K562 (cell line): Measurements from ENCODE around the gene SMARCB1. TPM values are rescaled to one million over a fixed set of nuclear protein-coding genes. Genes with fewer than 3 reads are reported as not detected.

Source experiments
- ATAC-seq: fragments of 200-7000 bp; cut with Tn5 transposase; 3 replicates; pipeline ENCODE4 v1.9.1; 2020; ENCODE audit warnings: moderate library complexity
- BruUV-seq: library from RNA; stranded (reverse); fragments of 400-500 nt; replicated peaks from 2 replicates; lab custom pipeline; 2021; lab: Mats Ljungman, UMichigan
- CTCF ChIA-PET: fragments of 300-600 bp; formaldehyde crosslinking; extraction: SDS; loops from one replicate; lab custom pipeline; 2021; ENCODE audit warnings: low intra/inter-chr PET ratio; lab: Yijun Ruan, JAX
- POLR2A ChIA-PET: fragments of 300-600, 350-650 bp; sonication (Branson Sonifier 250); formaldehyde crosslinking; extraction: SDS; loops from one replicate; lab custom pipeline; 2021; ENCODE audit warnings: antibody characterized with exemption, inconsistent platforms; lab: Yijun Ruan, JAX
- DNase-seq, 4 experiments: peaks; one replicate each; pipeline versions ENCODE4 v3.0.0 to v3.0.0-alpha.2; 2011 to 2018; ENCODE audit warnings: low spot score in 3 of 4, mixed read lengths in 3 of 4; ENCODE audit errors: extremely low read depth in 1 of 4
- FAIRE-seq: peaks from 2 replicates; lab custom pipeline; 2011; peaks lifted over from hg19 to GRCh38; lab: Jason Lieb, UNC
- H2AFZ ChIP-seq: 2 replicates; pipeline ENCODE4 v1.6.0; 2011; ENCODE audit warnings: low read depth, low read length, control low read depth, inconsistent platforms
- H3K27ac ChIP-seq: fragments of 200-600 bp; 3 replicates; pipeline ENCODE4 v1.8.0; 2011; ENCODE audit warnings: low read depth, mild to moderate bottlenecking, control low read depth, inconsistent platforms, low read length, moderate library complexity, mixed read lengths; ENCODE audit errors: extremely low read depth
- H3K27me3 ChIP-seq, 2 experiments: fragments of 300-600 bp in 1 of 2; 2 replicates in 1 of 2; 3 replicates in 1 of 2; pipeline versions ENCODE4 v1.6.0 to v1.8.0; 2011; ENCODE audit warnings: inconsistent platforms in 2 of 2, low read length in 2 of 2, mild to moderate bottlenecking in 1 of 2, mixed read lengths in 1 of 2, moderate library complexity in 1 of 2; ENCODE audit not compliant: control insufficient read depth in 2 of 2, insufficient read depth in 2 of 2
- H3K36me3 ChIP-seq: fragments of 300-600 bp; 3 replicates; pipeline ENCODE4 v1.8.0; 2011; ENCODE audit warnings: mild to moderate bottlenecking, low read length, inconsistent platforms; ENCODE audit not compliant: control insufficient read depth, insufficient read depth
- H3K4me1 ChIP-seq, 2 experiments: fragments of 200-600 bp in 1 of 2; replicated peaks in 1 of 2; 2 replicates in 1 of 2; 3 replicates in 1 of 2; pipeline versions ENCODE4 v1.5.1 to v1.8.0; 2011; ENCODE audit warnings: inconsistent platforms in 2 of 2, low read length in 2 of 2, mild to moderate bottlenecking in 1 of 2, mixed read lengths in 1 of 2, moderate library complexity in 1 of 2; ENCODE audit not compliant: control insufficient read depth in 2 of 2, insufficient read depth in 2 of 2
- H3K4me2 ChIP-seq: 2 replicates; pipeline ENCODE4 v1.6.1; 2011; ENCODE audit warnings: low read length, control low read depth, inconsistent platforms, mixed read lengths; ENCODE audit not compliant: insufficient read depth
- H3K4me3 ChIP-seq: fragments of 200-600 bp; sonication (generic), shearing (Covaris generic); 2 replicates; pipeline ENCODE4 v1.5.1; 2016; ENCODE audit warnings: control low read depth, inconsistent platforms
- H3K79me2 ChIP-seq: fragments of 200-600 bp; 3 replicates; pipeline ENCODE4 v1.8.0; 2011; ENCODE audit warnings: low read length, inconsistent platforms; ENCODE audit not compliant: control insufficient read depth, insufficient read depth
- H3K9ac ChIP-seq, 2 experiments: 2 replicates each; pipeline versions ENCODE4 v1.6.0 to v1.6.1; 2011; ENCODE audit warnings: low read depth in 2 of 2, low read length in 2 of 2, control low read depth in 1 of 2, inconsistent platforms in 1 of 2, mild to moderate bottlenecking in 1 of 2, mixed read lengths in 1 of 2; ENCODE audit not compliant: insufficient read depth in 1 of 2
- H3K9me1 ChIP-seq: one replicate; pipeline ENCODE4 v1.6.0; 2011; ENCODE audit warnings: inconsistent platforms, mild to moderate bottlenecking, low read length, moderate library complexity; ENCODE audit not compliant: control insufficient read depth, insufficient read depth
- H3K9me3 ChIP-seq: replicated peaks from 2 replicates; pipeline ENCODE4 v1.5.1; 2011; ENCODE audit warnings: low read depth, low read length, inconsistent platforms; ENCODE audit not compliant: control insufficient read depth, insufficient read depth
- H4K20me1 ChIP-seq: replicated peaks from 2 replicates; pipeline ENCODE4 v1.6.1; 2011; ENCODE audit warnings: low read length, inconsistent platforms, mixed read lengths; ENCODE audit not compliant: control insufficient read depth, insufficient read depth
- KLF1 ChIP-seq: fragments of 450-650 bp; IDR thresholded peaks from 2 replicates; pipeline ENCODE4 v1.6.1; 2016; ENCODE audit warnings: missing genetic modification characterization, missing compliant biosample characterization
- NCOR1 ChIP-seq: fragments of 450-650 bp; IDR thresholded peaks from 2 replicates; pipeline ENCODE4 v1.6.1; 2016; ENCODE audit warnings: mild to moderate bottlenecking, moderate library complexity
- NEUROD1 ChIP-seq: fragments of 150-350 bp; IDR thresholded peaks from 2 replicates; pipeline ENCODE4 v1.6.1; 2014; ENCODE audit warnings: borderline replicate concordance, low read length, low read depth; ENCODE audit not compliant: partially characterized antibody
- NRF1 ChIP-seq, 2 experiments: fragments of 450-650 bp; IDR thresholded peaks in 1 of 2; conservative IDR thresholded peaks in 1 of 2; 2 replicates each; pipeline ENCODE4 v1.6.1; 2014; ENCODE audit warnings: mild to moderate bottlenecking in 2 of 2
- TEAD4 ChIP-seq, 2 experiments: sonication (generic) in 1 of 2; formaldehyde crosslinking in 1 of 2; IDR thresholded peaks; 2 replicates each; pipeline versions ENCODE4 v1.6.1 to v1.8.0; 2012 to 2022; ENCODE audit warnings: borderline replicate concordance in 1 of 2, inconsistent platforms in 1 of 2, low read length in 1 of 2, mild to moderate bottlenecking in 1 of 2, missing genetic modification reagents in 1 of 2
- ZNF79 ChIP-seq: fragments of 250-450 bp; sonication (Bioruptor Pico); IDR thresholded peaks from 2 replicates; pipeline ENCODE4 v1.4.0; 2020; ENCODE audit warnings: low read depth, mild to moderate bottlenecking, moderate library complexity
- WGBS: fragments of 100-300 bp; shearing (Covaris generic); methylation state at CpG from one replicate; pipeline ENCODE4 v1.1.6; 2016; ENCODE audit warnings: low coverage, mixed read lengths; ENCODE audit not compliant: insufficient coverage; ENCODE audit errors: missing lambda C conversion rate; 5-methylcytosine and 5-hydroxymethylcytosine counted together
- in situ Hi-C: fragments of 300-500 bp; cut with MboI; formaldehyde crosslinking; loops from 4 replicates; pipeline ENCODE4 v1.15.0; 2018; ENCODE audit warnings: inconsistent platforms, mixed read lengths
- intact Hi-C: fragments of 100-400 bp; cut with micrococcal nuclease; formaldehyde crosslinking; loops from 2 replicates; pipeline ENCODE4 v1.14.2; 2022
- polyA plus RNA-seq, 8 experiments: library from polyadenylated mRNA; depleted of rRNA in 4 of 8; stranded (reverse) in 5 of 8; unstranded in 3 of 8; fragments of >200 nt; fragmentation: Nextera tagmentation in 2 of 8; fragmentation: Illumina TruSeq in 1 of 8; extraction: Ambion mirVana in 2 of 8; extraction: Trizol in 1 of 8; gene quantifications; 2 replicates each; pipeline versions ENCODE4 v1.2.1 to v1.2.3, GENCODE V29; 2011 to 2014; ENCODE audit warnings: inconsistent platforms in 1 of 8, missing spikeins in 1 of 8
- total RNA-seq, 7 experiments: library from RNA; depleted of rRNA in 6 of 7; stranded (reverse); fragments of >200 nt in 6 of 7; fragmentation: Illumina TruSeq in 2 of 7; extraction: Trizol in 2 of 7; gene quantifications; 2 replicates each; pipeline versions ENCODE4 v1.2.1 to v1.2.3, GENCODE V29; 2011 to 2021; ENCODE audit warnings: low replicate concordance in 1 of 7

Gene SMARCB1
- total and polyA plus RNA-seq, 9 of the 15 experiments (the other 6 are each of a cell fraction or from before 2014, with no cell fraction given), result 1.2 to 113 (median 65.4) TPM

DNA sequence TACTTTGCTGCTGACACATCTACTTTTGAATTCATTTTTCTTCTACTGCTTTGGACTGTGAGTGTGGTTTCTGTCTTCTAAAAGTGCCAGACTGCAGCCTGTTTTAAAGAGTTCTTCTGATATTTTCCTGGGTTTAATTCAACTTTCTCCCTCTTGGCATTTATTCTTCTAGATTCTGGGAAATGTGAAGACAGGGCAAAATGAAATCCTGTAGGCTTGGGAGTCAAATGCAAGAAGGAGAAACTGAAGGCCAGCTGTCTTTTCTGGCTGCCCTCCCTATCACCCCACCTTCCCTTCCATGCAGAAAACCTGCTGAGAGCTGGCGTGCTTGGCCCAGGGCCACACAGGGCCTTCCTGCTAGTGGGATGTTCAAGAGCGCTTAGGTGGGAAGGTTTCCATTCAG lies 43.5 kb upstream of the SMARCB1 start:
- no TSS peak for BruUV-seq
- no peak overlapping the region for H3K9ac ChIP-seq
- H3K27me3 ChIP-seq, result no peaks in the 10 kb centered on the region
- H3K27ac ChIP-seq, result no peak overlapping the region
- ChIA-PET CTCF (interaction anchor here (0.6 kb wide), 1 partner anchor 1163 kb away, joined by 3 read pairs; no protein-coding TSS in a partner anchor), POLR2A (interaction anchor here (0.6 to 1.2 kb wide), 4 partner anchors 8 to 42 kb away, joined by 3 to 4 read pairs (median 4); partner anchors contain the start of gene ZNF70)
- H3K36me3 ChIP-seq, result peaks cover 26% of the 10 kb centered on the region; the same call in 2 of the 3 replicates
- H3K9me3 ChIP-seq, result no peaks in the 10 kb centered on the region
- in situ Hi-C loops (no loop called here), intact Hi-C loops (no loop called here)
- 67% methylated on average over 1 of the region's 2 CpGs for WGBS
- H3K9me1 ChIP-seq, result no peaks in the 10 kb centered on the region
- DNase-seq (no peak), ATAC-seq (no peak), FAIRE-seq (no peak)
- H2AFZ ChIP-seq, result no peak overlapping the region
- peaks cover 0 to 3% of the 10 kb centered on the region in 2 experiments; a peak in 1 of 5 replicates for H3K4me1 ChIP-seq
- no peaks in the 10 kb centered on the region for H3K79me2 ChIP-seq
- no peaks in the 10 kb centered on the region for H4K20me1 ChIP-seq
- TF ChIP-seq NCOR1 (no peak), ZNF79 (CRISPR knock-in tag) (no peak), TEAD4 (IDR thresholded peaks at IDR 0.05; ENCODE audit: low read length) (no peak), TEAD4 (CRISPR knock-in tag; IDR thresholded peaks at IDR 0.05; ENCODE audit: borderline replicate concordance) (no peak), KLF1 (no peak), NRF1 (conservative IDR thresholded peaks at IDR 0.05 in 1 of 2, IDR thresholded peaks at IDR 0.05 in 1 of 2) (no peak), NEUROD1 (no peak)
- no peak overlapping the region for H3K4me2 ChIP-seq
- no peak overlapping the region for H3K4me3 ChIP-seq
